Activated CD4-positive, alpha-beta T cell treated with anti-CD3 and anti-CD28 coated beads, Interleukin-2, amount 50 U/mL, for 24 hours (primary cell): ENCODE data around the gene EYA4.
A peak's percentile ranks its signal among the peaks of the same experiment; 100 is the strongest.

ENCODE experiments used
- DNase-seq, 2 donors: peaks; one replicate each; pipeline ENCODE4 v3.0.0-alpha.2; 2020; ENCODE audit warnings: low read depth in 1 of 2, low spot score in 1 of 2

EYA4 gene

GRCh38 chr6:133567636-133568035 lies 326.5 kb downstream of the EYA4 start:
- no peak for DNase-seq

- DNase-seq = peak in 1 of 2 donors; percentile 4
Measured at GRCh38 chr6:133568970-133569889, 328.1 kb downstream of the EYA4 start.

GRCh38 chr6:133571681-133572080 lies 330.5 kb downstream of the EYA4 start:
- DNase-seq = no peak

GRCh38 chr6:133577851-133578250 lies 336.7 kb downstream of the EYA4 start:
- no peak for DNase-seq
